OCI-LY1 (cell line): ENCODE measurements around the gene GLRA3.

ENCODE experiments used
- H2AFZ ChIP-seq: fragments of 200-600 bp; sonication (generic), shearing (Covaris generic); 2 replicates; pipeline ENCODE4 v1.6.0; 2014; ENCODE audit warnings: antibody characterized with exemption, mild to moderate bottlenecking, low read length
- H3F3A ChIP-seq: fragments of 200-600 bp; sonication (generic), shearing (Covaris generic); 2 replicates; pipeline ENCODE4 v1.6.0; 2014; ENCODE audit warnings: mild to moderate bottlenecking, antibody characterized with exemption, low read length, moderate library complexity; ENCODE audit not compliant: insufficient read depth
- H3K27ac ChIP-seq: fragments of 200-600 bp; sonication (generic); 2 replicates; pipeline ENCODE4 v1.5.1; 2014; ENCODE audit warnings: low read length, mixed run types, mild to moderate bottlenecking, low read depth; ENCODE audit not compliant: poor library complexity, severe bottlenecking
- H3K27me3 ChIP-seq: fragments of 200-600 bp; sonication (generic); 2 replicates; pipeline ENCODE4 v1.6.0; 2014; ENCODE audit warnings: antibody characterized with exemption, mild to moderate bottlenecking, low read length, moderate library complexity; ENCODE audit not compliant: insufficient read depth
- H3K36me3 ChIP-seq: fragments of 200-600 bp; sonication (generic); 2 replicates; pipeline ENCODE4 v1.6.1; 2014; ENCODE audit warnings: mild to moderate bottlenecking, antibody characterized with exemption, low read length, moderate library complexity, mixed read lengths; ENCODE audit not compliant: insufficient read depth
- H3K4me1 ChIP-seq: fragments of 200-600 bp; sonication (generic); 2 replicates; pipeline ENCODE4 v1.5.1; 2014; ENCODE audit warnings: mild to moderate bottlenecking, low read length, moderate library complexity; ENCODE audit not compliant: insufficient read depth, severe bottlenecking
- H3K4me2 ChIP-seq: fragments of 200-600 bp; sonication (generic), shearing (Covaris generic); 2 replicates; pipeline ENCODE4 v1.6.1; 2014; ENCODE audit warnings: low read length
- H3K4me3 ChIP-seq: fragments of 200-600 bp; sonication (generic); 2 replicates; pipeline ENCODE4 v1.5.1; 2014; ENCODE audit warnings: low read length, low read depth, mild to moderate bottlenecking, mixed read lengths; ENCODE audit not compliant: poor library complexity, severe bottlenecking
- H3K79me2 ChIP-seq: fragments of 200-600 bp; shearing (Covaris generic); 2 replicates; pipeline ENCODE4 v1.6.1; 2016; ENCODE audit warnings: mixed run types, low read length, mixed read lengths; ENCODE audit not compliant: insufficient read depth
- H3K9ac ChIP-seq: fragments of 200-600 bp; sonication (generic), shearing (Covaris generic); 2 replicates; pipeline ENCODE4 v1.6.1; 2014; ENCODE audit warnings: mild to moderate bottlenecking, low read length, mixed read lengths
- H3K9me2 ChIP-seq: fragments of 200-600 bp; sonication (generic), shearing (Covaris generic); 2 replicates; pipeline ENCODE4 v1.6.1; 2014; ENCODE audit warnings: low read depth, mild to moderate bottlenecking, low read length, mixed read lengths
- H3K9me3 ChIP-seq: fragments of 200-600 bp; shearing (Covaris generic); 2 replicates; pipeline ENCODE4 v1.6.1; 2014; ENCODE audit warnings: low read length, mixed read lengths
- H4K20me1 ChIP-seq: fragments of 200-600 bp; sonication (generic), shearing (Covaris generic); 2 replicates; pipeline ENCODE4 v1.6.0; 2016; ENCODE audit warnings: mild to moderate bottlenecking, low read length; ENCODE audit not compliant: insufficient read depth
- EZH2 ChIP-seq: fragments of 200-600 bp; sonication (generic), shearing (Covaris generic); IDR thresholded peaks from 2 replicates; pipeline ENCODE4 v1.8.0; 2017; ENCODE audit warnings: borderline replicate concordance, mixed run types, mild to moderate bottlenecking, antibody characterized with exemption, low read length, moderate library complexity, mixed read lengths
- TF ChIP-seq, protein P1 (sequence below): fragments of 200-600 bp; sonication (generic), shearing (Covaris generic); IDR thresholded peaks from 2 replicates; pipeline ENCODE4 v1.5.1; 2017; ENCODE audit warnings: mild to moderate bottlenecking, antibody characterized with exemption, low read length, moderate library complexity, mixed read lengths

Gene GLRA3

DNA sequence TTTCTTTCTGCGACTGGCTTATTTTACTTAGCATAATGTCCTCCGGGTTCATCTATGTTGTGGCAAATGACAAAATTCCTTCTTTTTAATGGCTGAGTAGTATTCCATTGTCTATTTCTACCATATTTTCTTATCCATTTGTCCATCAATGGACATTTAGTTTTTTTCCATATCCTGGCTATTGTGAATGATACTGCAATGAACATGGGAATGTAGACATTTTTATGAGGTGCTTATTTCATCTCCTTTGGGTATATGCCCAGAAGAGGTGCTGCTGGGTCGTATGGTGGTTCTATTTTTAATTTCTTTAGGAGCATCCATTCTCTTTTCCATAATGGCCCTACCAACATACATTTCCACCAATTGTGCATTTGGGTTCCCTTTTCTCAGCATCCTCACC, 230.2 kb downstream of the GLRA3 start:
- TF ChIP-seq EZH2 = no peak
- TF ChIP-seq, protein P1, sequence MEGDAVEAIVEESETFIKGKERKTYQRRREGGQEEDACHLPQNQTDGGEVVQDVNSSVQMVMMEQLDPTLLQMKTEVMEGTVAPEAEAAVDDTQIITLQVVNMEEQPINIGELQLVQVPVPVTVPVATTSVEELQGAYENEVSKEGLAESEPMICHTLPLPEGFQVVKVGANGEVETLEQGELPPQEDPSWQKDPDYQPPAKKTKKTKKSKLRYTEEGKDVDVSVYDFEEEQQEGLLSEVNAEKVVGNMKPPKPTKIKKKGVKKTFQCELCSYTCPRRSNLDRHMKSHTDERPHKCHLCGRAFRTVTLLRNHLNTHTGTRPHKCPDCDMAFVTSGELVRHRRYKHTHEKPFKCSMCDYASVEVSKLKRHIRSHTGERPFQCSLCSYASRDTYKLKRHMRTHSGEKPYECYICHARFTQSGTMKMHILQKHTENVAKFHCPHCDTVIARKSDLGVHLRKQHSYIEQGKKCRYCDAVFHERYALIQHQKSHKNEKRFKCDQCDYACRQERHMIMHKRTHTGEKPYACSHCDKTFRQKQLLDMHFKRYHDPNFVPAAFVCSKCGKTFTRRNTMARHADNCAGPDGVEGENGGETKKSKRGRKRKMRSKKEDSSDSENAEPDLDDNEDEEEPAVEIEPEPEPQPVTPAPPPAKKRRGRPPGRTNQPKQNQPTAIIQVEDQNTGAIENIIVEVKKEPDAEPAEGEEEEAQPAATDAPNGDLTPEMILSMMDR = no peak
- no peak overlapping the region for H3K27ac ChIP-seq
- no peaks in the 10 kb centered on the region for H3F3A ChIP-seq
- H4K20me1 ChIP-seq = no peaks in the 10 kb centered on the region
- no peaks in the 10 kb centered on the region for H3K36me3 ChIP-seq
- no peaks in the 10 kb centered on the region for H3K9me3 ChIP-seq
- H3K79me2 ChIP-seq = no peaks in the 10 kb centered on the region
- H3K4me3 ChIP-seq = no peak overlapping the region
- no peak overlapping the region for H2AFZ ChIP-seq
- H3K4me1 ChIP-seq = no peaks in the 10 kb centered on the region
- no peaks in the 10 kb centered on the region for H3K9me2 ChIP-seq
- H3K9ac ChIP-seq = no peak overlapping the region
- H3K4me2 ChIP-seq = no peak overlapping the region
- no peaks in the 10 kb centered on the region for H3K27me3 ChIP-seq

- TF ChIP-seq, protein P1 = no peak
- no peak for TF ChIP-seq EZH2
- Histone ChIP-seq H3K4me1 (peaks cover 4% of the 10 kb centered on the region), H3F3A (no peaks in the 10 kb centered on the region), H3K27me3 (no peaks in the 10 kb centered on the region), H3K79me2 (no peaks in the 10 kb centered on the region), H3K36me3 (no peaks in the 10 kb centered on the region), H3K4me2 (no peak overlapping the region), H3K4me3 (no peak overlapping the region), H4K20me1 (no peaks in the 10 kb centered on the region), H2AFZ (no peak overlapping the region), H3K9me3 (no peaks in the 10 kb centered on the region), H3K9me2 (no peaks in the 10 kb centered on the region), H3K9ac (no peak overlapping the region), H3K27ac (no peak overlapping the region)
Measured at GRCh38 chr4:174596513-174596912, 232.5 kb downstream of the GLRA3 start.

GRCh38 chr4:174595141-174595929, 233.7 kb downstream of the GLRA3 start:
- Histone ChIP-seq H3K4me1 (peaks cover 11% of the 10 kb centered on the region), H3K9me3 (no peaks in the 10 kb centered on the region), H3K4me2 (no peak overlapping the region), H2AFZ (no peak overlapping the region), H3K9ac (no peak overlapping the region), H3K79me2 (no peaks in the 10 kb centered on the region), H3K4me3 (no peak overlapping the region), H4K20me1 (no peaks in the 10 kb centered on the region), H3K36me3 (no peaks in the 10 kb centered on the region), H3K27me3 (no peaks in the 10 kb centered on the region), H3K9me2 (no peaks in the 10 kb centered on the region), H3K27ac (no peak overlapping the region), H3F3A (no peaks in the 10 kb centered on the region)
- TF ChIP-seq, protein P1 = no peak
- TF ChIP-seq EZH2 = no peak
